Transverse colon (tissue), 4 donors: Measurements from ENCODE around the gene JAM3. TPM values are rescaled to one million over a fixed set of nuclear protein-coding genes. Genes with fewer than 3 reads are reported as not detected.

Experiments
- DNase-seq: peaks from one replicate; pipeline ENCODE4 v3.0.0-alpha.2; 2019
- H3K27ac ChIP-seq, 4 donors: fragments of 200-600 bp; sonication (generic); 2 replicates each; pipeline ENCODE4 v1.5.1; 2016 to 2018; ENCODE audit warnings: inconsistent platforms in 4 of 4
- H3K27me3 ChIP-seq: fragments of 200-600 bp; sonication (generic); 2 replicates; pipeline ENCODE4 v1.5.1; 2017; ENCODE audit warnings: inconsistent platforms
- H3K36me3 ChIP-seq, 4 donors: fragments of 200-600 bp; sonication (generic); 2 replicates each; pipeline ENCODE4 v1.5.1; 2017 to 2019; ENCODE audit warnings: inconsistent platforms in 4 of 4
- H3K4me1 ChIP-seq, 4 donors: fragments of 200-600 bp; sonication (generic); 2 replicates each; pipeline ENCODE4 v1.5.1; 2017 to 2020; ENCODE audit warnings: inconsistent platforms in 4 of 4
- H3K4me3 ChIP-seq, 4 donors: fragments of 200-600 bp; sonication (generic); 1 replicate in 1 of 4; 2 replicates in 3 of 4; pipeline versions ENCODE4 v1.5.1 to v1.6.1; 2017 to 2019; ENCODE audit warnings: inconsistent platforms in 4 of 4
- H3K9me3 ChIP-seq, 2 donors: fragments of 200-600 bp; sonication (generic); 2 replicates each; pipeline ENCODE4 v1.5.1; 2017 to 2019; ENCODE audit warnings: inconsistent platforms in 2 of 2
- CTCF ChIP-seq, 5 experiments: fragments of 200-600 bp in 3 of 5; fragments of 450-650 bp in 2 of 5; sonication (generic) in 3 of 5; IDR thresholded peaks; 1 replicate in 2 of 5; 2 replicates in 3 of 5; pipeline ENCODE4 v1.5.1; 2016 to 2017; ENCODE audit warnings: antibody characterized with exemption in 5 of 5, inconsistent platforms in 3 of 5, mild to moderate bottlenecking in 2 of 5, moderate library complexity in 1 of 5
- EP300 ChIP-seq: sonication (generic); formaldehyde crosslinking; IDR thresholded peaks from one replicate; pipeline ENCODE4 v1.6.1; 2017; ENCODE audit warnings: antibody characterized with exemption, low read depth
- POLR2A ChIP-seq: fragments of 450-650 bp; IDR thresholded peaks from one replicate; pipeline ENCODE4 v1.6.1; 2016; ENCODE audit warnings: antibody characterized with exemption, mild to moderate bottlenecking, moderate library complexity
- POLR2AphosphoS5 ChIP-seq, 3 donors: sonication (generic); formaldehyde crosslinking; IDR thresholded peaks; one replicate each; pipeline ENCODE4 v1.6.1; 2016; ENCODE audit warnings: antibody characterized with exemption in 3 of 3
- WGBS, 2 donors: methylation state at CpG; one replicate each; pipeline ENCODE4 v1.1.5; 2018; ENCODE audit warnings: low coverage in 1 of 2; 5-methylcytosine and 5-hydroxymethylcytosine counted together
- in situ Hi-C, 4 donors: fragments of 200-750 bp; cut with MboI; loops; one replicate each; pipeline versions ENCODE4 v1.15.0 to v1.15.1; 2017; ENCODE audit warnings: low sequenced_read_pairs in 3 of 4, low pct_ligation_motif_present in 1 of 4, low pct_unique_long_range_greater_than_20kb in 1 of 4
- intact Hi-C: fragments of 100-400 bp; cut with DNase I; formaldehyde crosslinking; loops from one replicate; pipeline ENCODE4 v1.15.1; 2023; ENCODE audit warnings: low total_unique reads
- total RNA-seq, 4 donors: library from RNA; depleted of rRNA; stranded (reverse); fragments of >200 nt; gene quantifications; one replicate each; pipeline ENCODE4 v1.1.0, GENCODE V29; 2016

Gene JAM3
- total RNA-seq, 4 donors from 2014 or later = 7.8 to 56.9 (median 13.8) TPM

- Histone ChIP-seq H3K4me3 (no peak overlapping the region), H3K27me3 (no peaks in the 10 kb centered on the region), H3K4me1 (peaks cover 0 to 6% (median 3%) of the 10 kb centered on the region in 4 donors), H3K9me3 (no peaks in the 10 kb centered on the region), H3K36me3 (no peaks in the 10 kb centered on the region), H3K27ac (no peak overlapping the region)
- TF ChIP-seq POLR2A = no peak
- no peak for TF ChIP-seq CTCF (IDR thresholded peaks at IDR 0.05)
- no peak for TF ChIP-seq POLR2AphosphoS5 (IDR thresholded peaks at IDR 0.05)
- TF ChIP-seq EP300 = no peak
- intact Hi-C loops (no loop called here), in situ Hi-C loops (loop anchor here in 3 of 4 donors (10.0 to 25.0 kb wide), 2 partner anchors 89 to 206 kb away; no protein-coding TSS in a partner anchor)
- WGBS, 2 donors = 42 to 66% methylated on average over 2 to 3 of the region's 3 CpGs
- DNase-seq = no peak
These were observed 74.9 kb downstream of the JAM3 start for GRCh38 chr11:134143801-134144200.

GRCh38 chr11:134144744-134145143 lies 75.9 kb downstream of the JAM3 start:
- TF ChIP-seq CTCF (IDR thresholded peaks at IDR 0.05) = no peak
- no peak for TF ChIP-seq EP300
- TF ChIP-seq POLR2A = no peak
- no peak overlapping the region for H3K4me3 ChIP-seq
- H3K27ac ChIP-seq = no peak overlapping the region
- H3K36me3 ChIP-seq = peaks cover 0 to 6% (median 2%) of the 10 kb centered on the region in 4 donors
- in situ Hi-C loops (loop anchor here in 3 of 4 donors (5.0 to 25.0 kb wide), 3 partner anchors 90 to 207 kb away; no protein-coding TSS in a partner anchor), intact Hi-C loops (no loop called here)
- no peak for DNase-seq
- H3K27me3 ChIP-seq = no peaks in the 10 kb centered on the region
- H3K9me3 ChIP-seq = no peaks in the 10 kb centered on the region
- WGBS, 2 donors = 75 to 85% methylated on average over 2 to 5 of the region's 5 CpGs
- H3K4me1 ChIP-seq = no peaks in the 10 kb centered on the region

GRCh38 chr11:134145715-134146114 lies 76.8 kb downstream of the JAM3 start:
- intact Hi-C loops = no loop called here
- Histone ChIP-seq H3K27ac (no peak overlapping the region), H3K4me3 (no peak overlapping the region), H3K4me1 (no peaks in the 10 kb centered on the region), H3K36me3 (peaks cover 0 to 9% (median 4%) of the 10 kb centered on the region in 4 donors), H3K9me3 (no peaks in the 10 kb centered on the region), H3K27me3 (no peaks in the 10 kb centered on the region)
- no peak for TF ChIP-seq EP300
- TF ChIP-seq POLR2AphosphoS5 (IDR thresholded peaks at IDR 0.05) = no peak
- TF ChIP-seq CTCF (IDR thresholded peaks at IDR 0.05) = no peak
- no peak for TF ChIP-seq POLR2A
- DNase-seq = no peak
- in situ Hi-C loops = loop anchor here in 3 of 4 donors (5.0 to 25.0 kb wide), 3 partner anchors 91 to 208 kb away; no protein-coding TSS in a partner anchor
- WGBS, 2 donors = 75 to 88% methylated on average over 1 to 8 of the region's 8 CpGs

GRCh38 chr11:134146598-134146997 lies 77.7 kb downstream of the JAM3 start:
- no peak overlapping the region for H3K4me3 ChIP-seq
- H3K4me1 ChIP-seq = no peaks in the 10 kb centered on the region
- TF ChIP-seq EP300 (no peak), CTCF (IDR thresholded peaks at IDR 0.05) (no peak), POLR2A (no peak), POLR2AphosphoS5 (IDR thresholded peaks at IDR 0.05) (no peak)
- intact Hi-C loops = no loop called here
- WGBS, 2 donors = 95 to 100% methylated on average over 1 to 3 of the region's 3 CpGs
- in situ Hi-C loops = loop anchor here in 3 of 4 donors (5.0 to 25.0 kb wide), 3 partner anchors 92 to 209 kb away; no protein-coding TSS in a partner anchor
- no peaks in the 10 kb centered on the region for H3K27me3 ChIP-seq
- peaks cover 0 to 11% (median 4%) of the 10 kb centered on the region in 4 donors for H3K36me3 ChIP-seq
- no peaks in the 10 kb centered on the region for H3K9me3 ChIP-seq
- no peak for DNase-seq
- H3K27ac ChIP-seq = no peak overlapping the region
